NCI-H2107 (cell line): ENCODE data around the gene COL5A2.

Experiments
- DNase-seq: peaks from one replicate; lab custom pipeline; 2025; lab: John Stamatoyannopoulos, UW

Gene COL5A2

DNA sequence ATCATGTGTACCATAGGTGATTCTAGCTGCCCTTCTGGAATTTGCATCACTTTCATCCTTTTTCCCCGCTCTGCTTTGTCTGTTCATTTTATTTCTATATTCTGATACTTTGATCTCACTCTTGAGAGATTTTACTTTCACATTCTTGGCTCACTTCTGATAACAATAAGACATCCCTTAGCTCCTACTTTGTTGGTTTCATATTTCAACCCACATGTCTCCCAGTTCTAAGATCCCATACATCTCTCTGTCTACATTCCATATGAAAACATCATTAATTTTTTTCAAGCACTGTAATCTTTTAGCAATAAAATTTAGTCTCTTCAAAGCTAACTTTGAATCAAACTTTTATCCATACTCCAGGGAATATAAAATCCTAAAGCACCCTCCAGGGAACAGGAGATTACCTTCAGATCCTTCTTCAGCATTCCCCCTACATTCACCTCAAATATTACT is 129.8 kb downstream of the COL5A2 start:
- no peak for DNase-seq

DNA sequence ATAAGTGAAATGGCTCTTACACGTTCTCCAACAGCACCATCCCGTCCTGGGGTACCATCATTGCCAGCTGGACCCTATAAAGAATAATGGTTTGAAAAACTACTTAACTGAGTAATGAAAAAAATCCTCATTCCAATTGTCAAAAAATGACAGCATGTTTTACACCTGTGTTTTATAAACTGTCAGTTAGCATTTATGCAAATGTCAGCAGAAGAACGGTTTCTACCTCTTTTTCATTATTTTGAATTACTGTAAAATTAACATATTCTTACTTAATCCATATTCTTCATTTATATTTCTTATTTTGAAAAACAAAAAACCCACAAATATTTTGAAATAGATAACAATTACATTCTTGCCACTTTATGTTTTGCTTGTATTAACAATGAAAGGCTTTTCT is 131.4 kb downstream of the COL5A2 start:
- DNase-seq = no peak

GRCh38 chr2:189047171-189047888 is 132.2 kb downstream of the COL5A2 start:
- no peak for DNase-seq

DNA sequence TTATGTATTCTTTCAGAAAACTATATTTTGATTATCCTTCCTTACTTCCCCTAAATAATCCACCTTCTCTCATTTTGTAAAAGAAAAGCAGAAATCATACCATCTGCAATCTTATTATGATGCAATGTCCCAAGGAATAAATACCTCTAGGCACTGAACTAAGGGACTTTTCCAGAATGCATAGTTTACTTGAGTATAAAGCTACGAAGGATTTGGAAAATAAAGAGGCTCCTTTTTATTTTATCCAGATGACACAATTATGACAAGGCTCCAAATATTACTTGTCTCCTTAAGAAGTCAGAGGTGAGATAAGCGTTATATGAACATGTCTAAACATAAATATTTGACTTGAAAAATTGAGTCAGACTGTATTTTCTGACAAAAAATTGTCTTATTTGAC is 133.2 kb downstream of the COL5A2 start:
- no peak for DNase-seq

DNA sequence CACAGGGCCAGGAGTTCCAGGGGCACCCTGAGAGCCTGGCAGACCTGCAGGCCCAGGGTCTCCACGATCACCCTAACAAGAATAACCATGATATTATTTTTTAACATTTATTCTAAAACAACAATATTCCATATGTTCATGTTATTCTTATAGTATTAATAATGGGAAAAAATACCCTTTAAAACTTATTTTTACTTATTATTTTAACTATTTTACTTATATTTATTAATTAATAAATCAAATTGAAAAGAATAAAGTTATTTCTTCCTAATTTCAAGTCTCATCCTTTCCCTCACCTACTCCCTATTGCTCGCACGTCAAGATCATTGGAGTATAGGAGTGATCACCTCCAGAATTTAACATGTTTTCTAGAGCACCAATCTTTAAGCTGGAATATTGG is 133.7 kb downstream of the COL5A2 start:
- no peak for DNase-seq

DNA sequence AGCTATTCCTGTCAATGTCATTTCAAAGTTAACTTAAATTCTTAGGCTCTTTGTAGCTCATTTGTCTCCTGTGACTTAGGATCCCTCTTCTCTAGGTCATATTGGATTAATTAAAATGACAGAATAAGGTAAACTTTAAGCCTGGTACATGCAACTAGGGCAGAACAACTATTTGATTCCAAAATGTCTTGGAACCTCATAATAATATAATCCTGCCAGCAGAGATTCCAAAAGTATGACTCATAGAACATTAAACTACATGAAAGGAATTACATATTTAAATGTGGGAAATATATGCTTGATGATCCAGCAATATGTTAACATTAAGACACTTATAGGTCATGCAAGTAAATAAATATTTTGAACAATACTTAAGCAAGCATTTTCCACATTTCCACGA is 142.0 kb downstream of the COL5A2 start:
- DNase-seq = no peak

DNA sequence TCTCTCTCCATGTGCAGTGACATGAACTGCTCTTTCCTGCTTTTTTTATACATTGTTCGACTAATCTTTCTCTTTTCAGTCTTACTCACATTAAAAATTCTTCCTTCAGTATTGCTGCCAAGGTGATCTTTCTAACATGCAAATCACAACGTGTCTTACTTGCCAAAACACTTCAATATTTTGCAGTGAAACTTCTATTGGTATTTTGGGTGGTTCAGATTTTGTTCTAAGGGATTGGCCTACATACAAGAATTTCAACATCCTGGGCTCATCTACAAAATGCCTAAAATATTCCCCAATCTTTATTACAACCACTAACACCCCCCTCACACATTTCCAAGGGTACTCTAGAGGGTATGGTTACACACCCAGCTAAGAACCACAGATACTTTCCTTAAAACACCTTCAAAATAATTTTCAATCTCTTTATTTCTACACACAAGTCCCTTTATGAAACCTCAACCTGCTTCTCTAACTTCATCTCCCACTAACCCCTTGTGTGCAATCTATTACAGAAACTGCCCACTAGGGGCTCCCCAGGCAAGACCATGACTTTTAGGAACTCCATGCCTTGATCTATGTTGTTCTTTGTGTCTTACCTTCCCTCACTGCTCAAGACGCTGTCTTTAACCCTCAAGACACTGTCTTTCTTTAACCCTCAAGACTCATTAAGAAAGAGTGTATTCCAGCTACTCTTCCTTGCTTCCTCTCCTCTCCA is 154.5 kb downstream of the COL5A2 start:
- no peak for DNase-seq

DNA sequence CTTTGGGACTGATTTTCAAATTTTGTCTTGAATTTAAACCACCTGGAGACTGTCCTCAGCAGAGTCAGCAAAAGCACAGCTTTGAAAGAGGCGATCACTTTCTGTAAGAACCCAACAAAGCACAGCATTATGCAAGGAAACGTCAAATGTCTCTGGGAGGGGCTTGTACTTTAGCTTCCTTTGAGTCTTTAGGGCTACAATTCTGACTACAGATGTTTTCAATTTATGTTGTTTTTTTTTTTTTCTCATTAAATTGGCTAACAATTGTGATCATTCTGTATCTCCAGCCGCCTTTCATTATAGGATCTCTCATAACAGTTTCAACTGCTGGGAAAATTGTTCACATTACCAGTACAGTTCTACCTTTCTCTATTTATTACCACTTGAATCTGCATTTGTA is 157.1 kb downstream of the COL5A2 start:
- no peak for DNase-seq

GRCh38 chr2:189022053-189022481 is 157.5 kb downstream of the COL5A2 start:
- DNase-seq = no peak

- DNase-seq = no peak
Measured at GRCh38 chr2:189020179-189020578, 159.4 kb downstream of the COL5A2 start.

GRCh38 chr2:189018631-189019030 is 160.9 kb downstream of the COL5A2 start:
- DNase-seq = no peak

DNA sequence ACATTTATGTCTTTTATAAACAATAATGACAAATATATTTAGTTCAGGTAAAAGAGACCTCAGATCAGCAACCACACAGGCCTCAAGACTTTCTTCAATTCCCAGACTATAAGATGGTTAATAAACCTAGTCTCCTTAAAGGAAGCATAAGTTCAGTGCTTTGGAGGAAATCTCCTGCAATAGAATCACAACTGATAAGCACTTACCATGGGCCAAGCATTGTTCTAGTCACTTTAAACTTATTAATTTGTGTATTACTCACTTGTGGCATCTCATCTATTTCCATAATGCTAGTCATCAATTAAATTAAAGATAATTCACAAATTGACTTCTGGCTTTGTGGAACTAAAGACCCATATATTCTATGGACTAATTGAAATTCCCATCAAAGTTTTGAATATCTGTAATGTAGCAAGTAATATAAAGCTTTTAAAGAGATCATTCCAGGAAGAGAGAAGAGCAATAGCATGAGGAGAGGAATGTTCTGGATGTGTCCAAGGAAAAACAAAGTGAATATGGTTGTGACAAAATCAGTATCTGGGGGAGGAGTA is 163.2 kb downstream of the COL5A2 start:
- DNase-seq = no peak

GRCh38 chr2:189015359-189015758 is 164.2 kb downstream of the COL5A2 start:
- no peak for DNase-seq

- no peak for DNase-seq
Measured at GRCh38 chr2:189014449-189015138, 165.0 kb downstream of the COL5A2 start.

DNA sequence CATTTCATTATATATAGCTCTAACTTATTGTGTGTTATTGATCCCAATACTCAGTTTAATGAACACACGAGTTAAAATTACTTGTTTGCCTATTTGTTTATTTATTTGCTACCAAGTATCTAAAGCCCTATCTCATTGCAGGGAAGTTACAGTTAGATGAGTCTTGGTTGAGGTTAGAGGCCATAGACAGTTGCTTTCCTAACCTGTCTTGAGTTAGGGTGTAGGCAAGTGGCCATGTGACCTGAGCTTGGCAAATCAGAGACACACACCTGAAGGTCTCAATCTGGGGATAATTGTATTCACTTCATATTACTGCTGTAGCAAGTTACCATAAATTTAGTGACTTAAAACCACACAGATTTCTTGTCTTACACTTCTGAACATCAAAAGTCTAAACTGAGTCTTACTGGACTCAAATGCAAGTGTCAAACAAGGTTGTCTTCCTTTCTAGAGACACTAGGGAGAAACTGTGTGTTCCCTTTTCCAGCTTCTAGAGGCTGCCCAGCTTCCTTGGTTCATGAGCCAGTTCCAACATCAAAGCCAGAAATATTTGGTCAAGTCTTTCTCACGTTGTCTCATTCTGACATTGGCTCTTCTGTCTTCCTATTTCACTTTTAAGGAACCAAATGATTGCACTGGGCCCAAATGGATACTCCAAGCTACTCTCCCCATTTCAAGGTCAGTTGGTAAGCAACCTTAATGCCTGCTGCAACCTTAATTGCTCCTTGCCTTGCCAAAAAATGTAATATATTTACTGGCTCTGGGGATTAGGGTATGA is 165.7 kb downstream of the COL5A2 start:
- no peak for DNase-seq

DNA sequence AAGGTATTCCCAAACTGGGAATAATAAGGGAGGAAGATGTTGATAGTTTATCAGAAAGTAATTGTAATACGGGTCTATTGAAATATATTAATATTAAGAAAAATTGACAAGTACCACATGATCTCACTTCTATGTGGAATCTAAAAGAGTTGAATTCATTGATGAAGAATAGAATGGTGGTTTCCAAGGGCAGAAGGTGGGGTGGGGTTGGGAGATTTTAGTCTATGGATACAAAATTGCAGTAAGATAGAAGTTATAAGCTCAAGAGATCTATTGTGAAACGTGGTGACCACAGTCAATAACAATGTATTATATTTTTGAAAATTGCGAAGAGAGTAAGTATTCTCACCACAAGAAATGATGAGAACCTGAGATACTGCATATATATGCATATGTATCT is 166.5 kb downstream of the COL5A2 start:
- no peak for DNase-seq

DNA sequence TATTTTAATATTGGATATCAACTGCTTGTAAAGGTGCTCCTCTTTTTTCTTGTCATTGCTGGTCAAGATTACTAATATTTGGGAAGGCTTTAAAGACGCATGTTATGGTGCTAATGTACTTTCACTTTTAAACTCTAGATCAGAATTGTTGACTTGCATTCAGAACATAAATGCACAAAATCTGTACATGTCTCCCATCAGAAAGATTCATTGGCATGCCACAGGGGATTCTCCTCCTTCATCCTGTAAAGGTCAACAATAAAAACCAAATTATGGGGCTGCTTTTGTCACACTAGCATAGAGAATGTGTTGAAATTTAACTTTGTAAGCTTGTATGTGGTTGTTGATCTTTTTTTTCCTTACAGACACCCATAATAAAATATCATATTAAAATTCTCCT is 167.2 kb downstream of the COL5A2 start:
- DNase-seq = no peak

DNA sequence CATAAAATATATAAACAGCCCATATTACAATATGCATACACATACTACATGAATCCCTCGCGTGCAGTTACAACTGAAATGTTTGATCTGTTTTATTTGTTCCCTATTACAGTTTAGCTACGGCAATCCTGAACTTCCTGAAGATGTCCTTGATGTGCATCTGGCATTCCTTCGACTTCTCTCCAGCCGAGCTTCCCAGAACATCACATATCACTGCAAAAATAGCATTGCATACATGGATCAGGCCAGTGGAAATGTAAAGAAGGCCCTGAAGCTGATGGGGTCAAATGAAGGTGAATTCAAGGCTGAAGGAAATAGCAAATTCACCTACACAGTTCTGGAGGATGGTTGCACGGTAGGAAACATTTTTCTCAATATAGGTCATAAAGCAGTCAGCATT is 169.0 kb downstream of the COL5A2 start:
- DNase-seq = no peak

DNA sequence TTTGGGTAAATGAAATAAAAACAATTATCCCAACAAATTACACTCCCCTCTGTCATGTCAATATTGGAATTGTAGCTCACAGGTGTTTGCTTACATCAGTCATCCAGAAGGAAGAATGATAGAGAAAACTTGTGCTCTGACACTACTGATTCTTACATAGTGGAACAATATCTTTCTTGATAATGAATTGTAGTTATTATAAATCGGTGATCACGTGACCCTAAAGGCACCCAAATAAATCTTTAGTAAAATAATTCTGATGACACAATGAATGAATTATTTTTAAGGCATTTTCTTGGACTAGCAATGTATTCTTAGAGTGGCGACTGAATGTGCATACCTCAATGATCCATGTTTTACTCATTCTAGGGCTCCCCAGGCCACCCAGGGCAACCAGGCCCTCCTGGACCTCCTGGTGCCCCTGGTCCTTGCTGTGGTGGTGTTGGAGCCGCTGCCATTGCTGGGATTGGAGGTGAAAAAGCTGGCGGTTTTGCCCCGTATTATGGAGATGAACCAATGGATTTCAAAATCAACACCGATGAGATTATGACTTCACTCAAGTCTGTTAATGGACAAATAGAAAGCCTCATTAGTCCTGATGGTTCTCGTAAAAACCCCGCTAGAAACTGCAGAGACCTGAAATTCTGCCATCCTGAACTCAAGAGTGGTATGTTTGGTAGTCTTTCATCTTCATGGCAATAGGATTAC is 170.9 kb downstream of the COL5A2 start:
- no peak for DNase-seq

- no peak for DNase-seq
Measured at GRCh38 chr2:189002079-189002478, 177.5 kb downstream of the COL5A2 start.

GRCh38 chr2:189000221-189000620 is 179.3 kb downstream of the COL5A2 start:
- DNase-seq = no peak
